MM.1S (cell line): Measurements from ENCODE around the gene CTRB2.

Experiments
- EZH2 ChIP-seq: fragments of 300-600 bp; sonication (generic); optimal IDR thresholded peaks from 2 replicates; pipeline ENCODE3; 2017; ENCODE audit warnings: low read depth, mild to moderate bottlenecking, antibody characterized with exemption, low read length, mixed read lengths
- EZH2phosphoT487 ChIP-seq: fragments of 300-600 bp; sonication (generic); IDR thresholded peaks from 2 replicates; pipeline ENCODE4 v1.6.1; 2018; ENCODE audit warnings: antibody characterized with exemption, low read length
- TF ChIP-seq, protein P1 (sequence below): fragments of 300-600 bp; sonication (generic); IDR thresholded peaks from 2 replicates; pipeline ENCODE4 v1.5.1; 2016; ENCODE audit warnings: antibody characterized with exemption, low read length, mixed read lengths

DNA sequence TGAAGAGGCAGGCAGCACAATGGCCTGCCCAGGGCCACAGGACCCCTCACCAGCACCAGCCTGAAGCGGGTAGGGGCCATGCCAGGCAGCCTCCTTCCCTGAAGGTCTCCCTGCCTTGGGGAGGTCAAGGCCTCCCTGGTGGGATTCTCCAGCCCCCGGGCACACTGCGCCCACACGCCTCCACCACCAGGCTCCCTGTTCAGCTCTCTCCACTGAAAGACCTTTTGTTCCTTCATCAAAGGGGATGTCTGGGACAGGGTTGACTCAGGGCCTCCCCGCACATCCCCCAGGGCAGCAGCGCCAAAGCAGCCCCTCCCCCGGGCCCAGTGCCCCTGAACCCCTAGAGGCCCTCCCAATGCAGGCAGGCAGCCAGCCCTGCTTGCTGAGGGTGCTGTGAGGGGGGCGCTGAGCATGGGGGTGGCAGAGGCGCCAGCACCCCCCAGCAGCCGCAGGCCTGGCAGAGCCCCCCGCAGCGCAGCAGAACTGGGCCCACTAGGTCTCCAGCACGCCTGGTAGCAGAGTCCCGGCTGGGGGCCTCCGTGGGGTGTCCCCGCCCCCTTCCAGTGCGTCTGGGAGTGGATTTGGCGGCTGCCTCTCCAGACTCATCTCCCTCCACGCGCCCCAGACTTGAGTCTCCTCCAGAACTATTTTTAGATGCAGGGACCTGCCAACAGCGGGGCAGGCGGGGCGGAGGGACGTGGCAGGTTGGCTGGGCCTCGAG, 31.3 kb upstream of the CTRB2 start:
- TF ChIP-seq EZH2 = no peak
- TF ChIP-seq, protein P1, sequence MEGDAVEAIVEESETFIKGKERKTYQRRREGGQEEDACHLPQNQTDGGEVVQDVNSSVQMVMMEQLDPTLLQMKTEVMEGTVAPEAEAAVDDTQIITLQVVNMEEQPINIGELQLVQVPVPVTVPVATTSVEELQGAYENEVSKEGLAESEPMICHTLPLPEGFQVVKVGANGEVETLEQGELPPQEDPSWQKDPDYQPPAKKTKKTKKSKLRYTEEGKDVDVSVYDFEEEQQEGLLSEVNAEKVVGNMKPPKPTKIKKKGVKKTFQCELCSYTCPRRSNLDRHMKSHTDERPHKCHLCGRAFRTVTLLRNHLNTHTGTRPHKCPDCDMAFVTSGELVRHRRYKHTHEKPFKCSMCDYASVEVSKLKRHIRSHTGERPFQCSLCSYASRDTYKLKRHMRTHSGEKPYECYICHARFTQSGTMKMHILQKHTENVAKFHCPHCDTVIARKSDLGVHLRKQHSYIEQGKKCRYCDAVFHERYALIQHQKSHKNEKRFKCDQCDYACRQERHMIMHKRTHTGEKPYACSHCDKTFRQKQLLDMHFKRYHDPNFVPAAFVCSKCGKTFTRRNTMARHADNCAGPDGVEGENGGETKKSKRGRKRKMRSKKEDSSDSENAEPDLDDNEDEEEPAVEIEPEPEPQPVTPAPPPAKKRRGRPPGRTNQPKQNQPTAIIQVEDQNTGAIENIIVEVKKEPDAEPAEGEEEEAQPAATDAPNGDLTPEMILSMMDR = no peak
- no peak for TF ChIP-seq EZH2phosphoT487
